RWPE2 (cell line): Measurements from ENCODE around the gene ARHGAP26.

Experiments used
- ATAC-seq: fragments of 200-7000 bp; cut with Tn5 transposase; 3 replicates; pipeline ENCODE4 v1.9.1; 2021; ENCODE audit warnings: low read depth
- DNase-seq: peaks from one replicate; pipeline ENCODE4 v3.0.0-alpha.2; 2020; ENCODE audit warnings: low spot score
- H3K27ac ChIP-seq: fragments of 450-650 bp; 2 replicates; pipeline ENCODE4 v1.5.1; 2017; ENCODE audit warnings: mild to moderate bottlenecking; ENCODE audit not compliant: poor library complexity, severe bottlenecking
- H3K27me3 ChIP-seq: fragments of 250-450 bp; sonication (Bioruptor Pico); 2 replicates; pipeline ENCODE4 v1.5.1; 2021; ENCODE audit warnings: mild to moderate bottlenecking, moderate library complexity; ENCODE audit not compliant: insufficient read depth, poor library complexity, severe bottlenecking
- H3K36me3 ChIP-seq: fragments of 250-450 bp; sonication (Bioruptor Pico); 2 replicates; pipeline ENCODE4 v1.5.1; 2020; ENCODE audit warnings: low read depth, mild to moderate bottlenecking, moderate library complexity
- H3K4me1 ChIP-seq: fragments of 250-450 bp; sonication (Bioruptor Pico); 2 replicates; pipeline ENCODE4 v1.5.1; 2021; ENCODE audit warnings: mild to moderate bottlenecking, moderate library complexity; ENCODE audit not compliant: insufficient read depth, poor library complexity, severe bottlenecking
- H3K4me3 ChIP-seq: fragments of 250-450 bp; sonication (Bioruptor Pico); 2 replicates; pipeline ENCODE4 v1.5.1; 2021; ENCODE audit warnings: mild to moderate bottlenecking, moderate library complexity; ENCODE audit not compliant: severe bottlenecking
- H3K9me3 ChIP-seq: fragments of 250-450 bp; sonication (Bioruptor Pico); 2 replicates; pipeline ENCODE4 v1.5.1; 2021; ENCODE audit warnings: mild to moderate bottlenecking, moderate library complexity; ENCODE audit not compliant: severe bottlenecking
- TF ChIP-seq, protein P1 (sequence below): fragments of 450-650 bp; IDR thresholded peaks from one replicate; pipeline ENCODE4 v1.5.1; 2017; ENCODE audit warnings: mild to moderate bottlenecking, moderate library complexity; ENCODE audit not compliant: poor library complexity, severe bottlenecking

The ARHGAP26 gene

GRCh38 chr5:143182106-143182505, 411.9 kb downstream of the ARHGAP26 start:
- no peak overlapping the region for H3K4me3 ChIP-seq
- peaks cover 14% of the 10 kb centered on the region for H3K4me1 ChIP-seq
- DNase-seq (no peak), ATAC-seq (no peak)
- H3K36me3 ChIP-seq: no peaks in the 10 kb centered on the region
- no peak overlapping the region for H3K27ac ChIP-seq
- TF ChIP-seq, protein P1, sequence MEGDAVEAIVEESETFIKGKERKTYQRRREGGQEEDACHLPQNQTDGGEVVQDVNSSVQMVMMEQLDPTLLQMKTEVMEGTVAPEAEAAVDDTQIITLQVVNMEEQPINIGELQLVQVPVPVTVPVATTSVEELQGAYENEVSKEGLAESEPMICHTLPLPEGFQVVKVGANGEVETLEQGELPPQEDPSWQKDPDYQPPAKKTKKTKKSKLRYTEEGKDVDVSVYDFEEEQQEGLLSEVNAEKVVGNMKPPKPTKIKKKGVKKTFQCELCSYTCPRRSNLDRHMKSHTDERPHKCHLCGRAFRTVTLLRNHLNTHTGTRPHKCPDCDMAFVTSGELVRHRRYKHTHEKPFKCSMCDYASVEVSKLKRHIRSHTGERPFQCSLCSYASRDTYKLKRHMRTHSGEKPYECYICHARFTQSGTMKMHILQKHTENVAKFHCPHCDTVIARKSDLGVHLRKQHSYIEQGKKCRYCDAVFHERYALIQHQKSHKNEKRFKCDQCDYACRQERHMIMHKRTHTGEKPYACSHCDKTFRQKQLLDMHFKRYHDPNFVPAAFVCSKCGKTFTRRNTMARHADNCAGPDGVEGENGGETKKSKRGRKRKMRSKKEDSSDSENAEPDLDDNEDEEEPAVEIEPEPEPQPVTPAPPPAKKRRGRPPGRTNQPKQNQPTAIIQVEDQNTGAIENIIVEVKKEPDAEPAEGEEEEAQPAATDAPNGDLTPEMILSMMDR: no peak
- no peaks in the 10 kb centered on the region for H3K9me3 ChIP-seq
- H3K27me3 ChIP-seq: no peaks in the 10 kb centered on the region

DNA sequence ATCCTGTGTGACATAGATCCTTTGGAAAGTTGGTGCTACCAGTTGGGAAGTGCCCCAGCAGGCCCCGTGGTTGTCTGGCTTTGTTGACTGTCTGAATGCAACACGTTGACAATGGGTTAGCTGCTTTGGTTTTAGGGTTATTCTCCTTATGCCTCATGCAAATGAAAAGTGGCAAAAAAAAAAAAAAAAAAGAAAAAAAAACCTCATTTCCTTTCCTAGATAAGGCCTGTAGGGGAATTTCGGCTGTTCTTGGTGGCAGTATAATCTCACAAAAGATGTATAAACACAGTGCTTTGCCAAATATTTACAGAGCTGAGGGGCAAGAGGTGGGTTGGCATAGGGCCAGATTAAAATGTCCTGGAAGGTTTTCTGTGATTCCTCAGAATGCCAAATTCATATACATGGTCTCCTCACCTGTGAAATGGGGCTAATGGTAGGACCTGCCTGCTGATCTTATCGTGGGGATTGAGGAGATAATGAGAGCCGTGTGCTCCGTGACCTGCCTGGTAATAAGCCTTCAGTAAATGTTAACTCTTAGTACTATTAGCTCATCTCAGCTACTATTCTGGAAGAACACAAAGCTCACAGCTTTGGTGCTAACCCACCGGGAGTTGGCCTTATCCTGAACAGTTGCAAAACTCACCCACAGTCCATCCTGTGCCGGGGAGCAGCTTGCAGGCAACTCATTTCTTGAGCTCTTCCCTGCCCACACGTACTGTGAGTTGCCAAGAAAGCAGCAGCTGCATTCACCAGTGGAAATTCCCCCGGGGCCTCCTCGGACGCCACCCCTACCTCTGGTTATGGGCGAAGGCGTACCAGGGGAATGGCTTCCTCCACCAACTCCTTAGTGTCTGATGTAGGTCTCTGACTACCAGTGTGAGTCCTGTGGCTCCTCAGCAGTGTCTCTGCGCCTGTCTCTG, 413.0 kb downstream of the ARHGAP26 start:
- H3K9me3 ChIP-seq: no peaks in the 10 kb centered on the region
- H3K4me1 ChIP-seq: peaks cover 8% of the 10 kb centered on the region
- TF ChIP-seq, protein P1: no peak
- no peaks in the 10 kb centered on the region for H3K36me3 ChIP-seq
- no peak overlapping the region for H3K4me3 ChIP-seq
- no peak for ATAC-seq
- no peak overlapping the region for H3K27ac ChIP-seq
- DNase-seq: no peak
- no peaks in the 10 kb centered on the region for H3K27me3 ChIP-seq

- no peaks in the 10 kb centered on the region for H3K27me3 ChIP-seq
- H3K4me1 ChIP-seq: peaks cover 5% of the 10 kb centered on the region
- no peak overlapping the region for H3K4me3 ChIP-seq
- no peak for ATAC-seq
- TF ChIP-seq, protein P1: no peak
- no peaks in the 10 kb centered on the region for H3K36me3 ChIP-seq
- no peak for DNase-seq
- no peaks in the 10 kb centered on the region for H3K9me3 ChIP-seq
- no peak overlapping the region for H3K27ac ChIP-seq
Measured at GRCh38 chr5:143183989-143184388, 413.8 kb downstream of the ARHGAP26 start.

DNA sequence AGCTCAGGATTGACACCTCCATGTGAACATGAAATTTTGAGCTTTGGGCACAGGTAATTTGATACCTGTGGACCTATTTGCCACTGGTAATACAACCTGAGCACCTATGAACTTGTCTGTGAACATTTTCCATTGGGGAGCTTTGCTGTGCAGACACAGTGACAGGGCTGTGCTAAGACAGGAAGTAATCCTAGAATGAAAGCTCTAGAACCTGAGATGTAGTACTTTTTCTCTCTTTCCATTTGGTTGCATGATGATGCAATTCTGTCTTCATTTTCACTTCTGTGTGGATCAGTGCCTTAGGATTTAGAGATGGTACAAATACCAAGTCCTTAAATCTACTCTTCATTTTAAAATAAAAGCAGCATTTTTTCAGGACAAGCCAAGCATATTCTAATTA, 416.4 kb downstream of the ARHGAP26 start:
- no peak for DNase-seq
- no peaks in the 10 kb centered on the region for H3K9me3 ChIP-seq
- peaks cover 5% of the 10 kb centered on the region for H3K4me1 ChIP-seq
- H3K36me3 ChIP-seq: no peaks in the 10 kb centered on the region
- H3K27me3 ChIP-seq: no peaks in the 10 kb centered on the region
- no peak overlapping the region for H3K27ac ChIP-seq
- no peak overlapping the region for H3K4me3 ChIP-seq
- TF ChIP-seq, protein P1: no peak
- no peak for ATAC-seq

DNA sequence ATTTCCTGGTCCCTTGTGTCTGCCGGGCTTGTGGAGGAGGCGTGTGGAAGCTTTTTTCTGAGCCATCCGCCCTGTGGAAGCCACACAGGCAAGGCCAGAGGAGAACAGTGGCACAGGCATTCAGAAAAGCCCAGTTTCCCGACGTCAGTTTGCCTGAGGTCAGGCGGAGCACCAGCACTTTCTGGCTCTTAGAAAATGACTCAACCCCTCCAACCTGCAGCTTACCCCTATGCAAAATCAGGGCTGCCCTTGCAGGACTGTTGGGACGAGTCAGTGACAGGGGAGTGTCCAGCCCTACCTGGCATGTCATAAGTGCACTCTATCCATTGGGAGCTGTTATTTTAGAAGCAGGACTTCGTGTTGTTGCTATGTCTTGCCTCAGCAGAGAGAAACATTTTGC, 417.3 kb downstream of the ARHGAP26 start:
- Histone ChIP-seq H3K9me3 (no peaks in the 10 kb centered on the region), H3K4me3 (no peak overlapping the region), H3K36me3 (no peaks in the 10 kb centered on the region), H3K4me1 (peaks cover 5% of the 10 kb centered on the region), H3K27ac (no peak overlapping the region), H3K27me3 (no peaks in the 10 kb centered on the region)
- no peak for ATAC-seq
- TF ChIP-seq, protein P1: no peak
- no peak for DNase-seq
